ENCODE data around the gene TUT4. TPM values are rescaled to one million over a fixed set of nuclear protein-coding genes. Genes with fewer than 3 reads are reported as not detected.

The TUT4 gene
- total RNA-seq, 1 donor from 2014 or later = 62.5 TPM

- H3K4me1 Mint-ChIP-seq (ENCODE audit: low read depth) = peaks cover 4% of the 10 kb centered on the region
- H3K4me3 Mint-ChIP-seq = no peak overlapping the region
- no peak for DNase-seq (ENCODE audit: low spot score)
- intact Hi-C loops (cut with micrococcal nuclease) = loop anchor here (10.0 kb wide), 2 partner anchors 365 to 1845 kb away; partner anchors contain the start of genes ECHDC2, SCP2 and SSBP3
- H3K36me3 Mint-ChIP-seq (ENCODE audit: low read depth) = peaks cover 1% of the 10 kb centered on the region
- no peak overlapping the region for H3K27ac Mint-ChIP-seq
- H3K9me3 Mint-ChIP-seq = no peaks in the 10 kb centered on the region
- H3K27me3 Mint-ChIP-seq (ENCODE audit: insufficient read depth) = peaks cover 16% of the 10 kb centered on the region
Observed at GRCh38 chr1:52559875-52560274, 7.0 kb upstream of the TUT4 start.

DNA sequence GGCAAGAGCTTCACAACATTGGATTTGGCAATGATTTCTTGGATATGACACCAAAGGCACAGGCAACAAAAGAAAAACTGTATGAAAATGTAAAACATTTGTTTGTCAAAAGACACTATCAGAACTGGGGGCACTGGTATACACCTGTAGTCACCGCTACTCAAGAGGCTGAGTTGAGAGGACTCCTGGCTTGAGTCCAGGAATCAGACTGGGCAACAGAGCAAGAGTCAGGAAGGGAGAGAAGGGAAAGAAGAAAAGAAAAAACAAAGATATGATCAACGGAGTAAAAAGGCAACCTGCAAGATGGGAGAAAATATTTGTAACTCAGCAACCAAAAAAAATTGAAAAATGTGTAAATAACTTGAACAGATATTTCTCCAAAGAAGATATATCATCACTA, 6.0 kb upstream of the TUT4 start:
- Mint-ChIP-seq H3K36me3 (ENCODE audit: low read depth) (peaks cover 1% of the 10 kb centered on the region), H3K9me3 (no peaks in the 10 kb centered on the region), H3K4me1 (ENCODE audit: low read depth) (peaks cover 14% of the 10 kb centered on the region), H3K27me3 (ENCODE audit: insufficient read depth) (peaks cover 13% of the 10 kb centered on the region), H3K27ac (no peak overlapping the region), H3K4me3 (no peak overlapping the region)
- intact Hi-C loops (cut with micrococcal nuclease) = loop anchor here (10.0 kb wide), 2 partner anchors 366 to 1846 kb away; partner anchors contain the start of genes ECHDC2, SCP2 and SSBP3
- DNase-seq (ENCODE audit: low spot score) = no peak

DNA sequence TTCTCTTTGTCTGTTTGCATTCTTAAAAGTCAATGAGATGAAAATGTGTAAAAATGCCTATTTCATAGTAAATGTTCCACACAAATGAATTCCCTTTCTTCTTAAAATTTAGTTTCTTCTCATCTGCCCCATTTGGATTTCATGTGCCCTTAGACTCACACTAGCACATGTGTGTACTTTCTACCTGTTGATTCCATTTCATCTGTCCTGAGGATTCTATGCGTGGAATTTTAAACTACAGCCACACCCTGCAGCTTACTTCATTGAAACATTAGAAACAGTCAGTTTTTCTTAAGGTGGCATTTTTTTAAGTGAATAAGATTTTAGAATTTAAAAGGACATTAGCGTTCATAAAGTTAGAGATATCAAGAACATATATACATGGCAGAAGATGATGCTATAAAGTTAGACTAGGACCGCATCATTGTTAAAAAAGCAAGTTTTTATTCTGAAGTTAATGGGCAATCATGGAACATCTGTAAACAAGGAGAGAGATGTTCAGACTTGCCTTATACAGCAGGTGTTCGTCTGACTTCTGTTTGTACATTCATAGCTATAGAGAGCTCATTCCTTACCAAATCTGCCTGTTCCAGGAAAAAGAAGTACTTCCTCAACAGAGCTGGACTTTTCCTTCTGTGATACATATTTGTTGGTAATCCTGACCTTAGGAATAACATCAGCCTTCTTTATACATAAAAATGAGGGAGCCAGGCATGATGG, 3.9 kb upstream of the TUT4 start:
- Mint-ChIP-seq H3K27me3 (ENCODE audit: insufficient read depth) (peaks cover 8% of the 10 kb centered on the region), H3K4me1 (ENCODE audit: low read depth) (peaks cover 15% of the 10 kb centered on the region), H3K9me3 (no peaks in the 10 kb centered on the region), H3K27ac (no peak overlapping the region), H3K4me3 (no peak overlapping the region), H3K36me3 (ENCODE audit: low read depth) (peaks cover 1% of the 10 kb centered on the region)
- intact Hi-C loops (cut with micrococcal nuclease) = loop anchor here (10.0 kb wide), 2 partner anchors 368 to 1848 kb away; partner anchors contain the start of genes ECHDC2, SCP2 and SSBP3
- DNase-seq (ENCODE audit: low spot score) = no peak

GRCh38 chr1:52554756-52555155, 1.9 kb upstream of the TUT4 start:
- Mint-ChIP-seq H3K27ac (no peak overlapping the region), H3K36me3 (ENCODE audit: low read depth) (peaks cover 1% of the 10 kb centered on the region), H3K9me3 (no peaks in the 10 kb centered on the region), H3K4me3 (peak overlapping the region; percentile 49), H3K4me1 (ENCODE audit: low read depth) (peaks cover 23% of the 10 kb centered on the region), H3K27me3 (ENCODE audit: insufficient read depth) (peaks cover 8% of the 10 kb centered on the region)
- intact Hi-C loops (cut with micrococcal nuclease) = loop anchor here (5.0 to 10.0 kb wide), 4 partner anchors 42 to 1850 kb away; partner anchors contain the start of genes ECHDC2, SCP2 and SSBP3
- no peak for DNase-seq (ENCODE audit: low spot score)

DNA sequence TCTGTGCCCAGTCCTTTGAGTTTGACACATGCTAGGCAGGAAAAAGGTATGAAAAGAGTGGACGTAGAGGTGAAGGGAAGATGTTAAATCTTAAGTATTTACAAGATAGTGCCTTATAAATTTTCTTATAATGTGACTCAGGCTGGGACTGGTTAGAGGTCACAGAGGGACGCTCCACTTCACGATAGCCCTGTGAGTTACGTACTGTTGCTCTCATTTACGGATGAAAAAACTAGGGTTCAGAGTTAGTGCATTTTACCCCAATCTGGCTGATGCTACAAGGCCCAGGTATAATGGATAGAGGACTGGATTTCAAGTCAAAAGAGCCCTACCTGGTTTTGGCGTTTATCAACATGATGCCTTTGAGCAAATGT, 1.4 kb upstream of the TUT4 start:
- Mint-ChIP-seq H3K4me3 (peak overlapping the region; percentile 49), H3K4me1 (ENCODE audit: low read depth) (peaks cover 28% of the 10 kb centered on the region), H3K36me3 (ENCODE audit: low read depth) (peaks cover 3% of the 10 kb centered on the region), H3K9me3 (no peaks in the 10 kb centered on the region), H3K27ac (peak overlapping the region; percentile 56), H3K27me3 (ENCODE audit: insufficient read depth) (peaks cover 8% of the 10 kb centered on the region)
- DNase-seq (ENCODE audit: low spot score) = no peak
- intact Hi-C loops (cut with micrococcal nuclease) = loop anchor here (5.0 to 10.0 kb wide), 4 partner anchors 42 to 1851 kb away; partner anchors contain the start of genes ECHDC2, SCP2 and SSBP3

DNA sequence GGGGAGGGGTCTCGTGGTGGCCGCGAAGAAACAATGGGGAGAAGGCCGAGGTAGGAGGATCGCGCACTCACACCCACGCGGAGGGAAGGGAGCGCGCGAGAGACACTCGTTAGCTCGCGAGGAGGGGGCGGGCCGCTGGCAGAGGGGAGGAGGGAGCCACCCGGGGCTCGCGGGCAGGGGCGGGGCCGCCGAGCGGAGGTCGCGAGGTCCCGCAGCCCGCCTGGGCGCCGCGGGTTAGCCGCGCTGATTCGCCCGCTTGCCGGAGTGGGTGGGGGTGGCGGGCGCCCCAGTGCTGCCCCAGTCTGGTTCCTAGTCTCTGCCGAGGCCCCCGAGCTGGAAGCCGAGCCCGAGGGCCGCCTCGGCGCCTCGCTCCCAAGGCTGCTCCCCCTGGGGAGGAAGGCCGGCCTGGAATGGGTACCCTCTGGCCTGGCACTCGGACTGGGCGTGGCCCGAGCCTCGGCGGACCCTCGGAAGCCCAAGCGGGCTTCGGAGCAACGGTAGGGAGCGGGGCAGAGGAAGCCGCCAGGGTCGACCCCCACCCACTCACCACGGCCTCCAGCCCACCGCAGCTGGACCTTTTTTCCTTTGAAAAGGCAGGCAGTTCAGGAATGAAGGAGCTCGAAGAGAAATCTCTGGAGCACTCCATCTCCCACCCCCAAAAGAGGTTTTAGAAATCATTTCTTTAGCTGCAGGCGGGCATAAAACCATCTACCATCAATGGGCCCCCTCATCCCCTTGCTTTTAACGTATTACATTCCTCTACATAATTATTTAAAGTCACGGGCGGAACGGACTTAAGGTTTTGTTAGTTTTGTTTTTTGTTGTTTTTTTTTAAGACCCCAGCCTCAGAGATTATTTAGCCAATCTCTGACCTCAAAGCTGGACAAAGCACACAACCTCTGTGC, 722 bp upstream of the TUT4 start:
- Mint-ChIP-seq H3K9me3 (no peaks in the 10 kb centered on the region), H3K36me3 (ENCODE audit: low read depth) (peaks cover 5% of the 10 kb centered on the region), H3K4me3 (peak overlapping the region; percentile 49), H3K27me3 (ENCODE audit: insufficient read depth) (peaks cover 5% of the 10 kb centered on the region), H3K27ac (peak overlapping the region; percentile 86), H3K4me1 (ENCODE audit: low read depth) (peaks cover 35% of the 10 kb centered on the region)
- intact Hi-C loops (cut with micrococcal nuclease) = loop anchor here (1.0 to 10.0 kb wide), 10 partner anchors 41 to 1851 kb away; partner anchors contain the start of genes BTF3L4, CPT2, ECHDC2 and GPX7
- peak; percentile 84 for DNase-seq (ENCODE audit: low spot score)

DNA sequence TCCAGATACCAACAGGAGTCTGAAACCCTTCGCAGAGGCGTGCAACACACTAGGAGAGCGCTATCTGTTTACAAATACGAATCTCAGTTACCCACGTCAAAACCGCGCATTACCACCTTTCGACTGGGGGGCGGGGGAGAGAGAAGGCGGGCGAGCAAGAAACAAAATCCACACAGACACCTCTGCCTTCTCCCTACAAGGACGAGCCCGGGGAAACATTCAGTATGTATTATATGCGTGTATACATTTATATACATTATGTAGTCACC, 722 bp downstream of the TUT4 start:
- no peak overlapping the region for H3K27ac Mint-ChIP-seq
- H3K27me3 Mint-ChIP-seq (ENCODE audit: insufficient read depth) = peaks cover 3% of the 10 kb centered on the region
- H3K4me3 Mint-ChIP-seq = no peak overlapping the region
- H3K9me3 Mint-ChIP-seq = no peaks in the 10 kb centered on the region
- intact Hi-C loops (cut with micrococcal nuclease) = loop anchor here (1.0 to 10.0 kb wide), 14 partner anchors 29 to 1853 kb away; partner anchors contain the start of genes BTF3L4, CC2D1B, CPT2 and ECHDC2
- H3K4me1 Mint-ChIP-seq (ENCODE audit: low read depth) = peaks cover 40% of the 10 kb centered on the region
- peak; percentile 65 for DNase-seq (ENCODE audit: low spot score)
- H3K36me3 Mint-ChIP-seq (ENCODE audit: low read depth) = peaks cover 4% of the 10 kb centered on the region

DNA sequence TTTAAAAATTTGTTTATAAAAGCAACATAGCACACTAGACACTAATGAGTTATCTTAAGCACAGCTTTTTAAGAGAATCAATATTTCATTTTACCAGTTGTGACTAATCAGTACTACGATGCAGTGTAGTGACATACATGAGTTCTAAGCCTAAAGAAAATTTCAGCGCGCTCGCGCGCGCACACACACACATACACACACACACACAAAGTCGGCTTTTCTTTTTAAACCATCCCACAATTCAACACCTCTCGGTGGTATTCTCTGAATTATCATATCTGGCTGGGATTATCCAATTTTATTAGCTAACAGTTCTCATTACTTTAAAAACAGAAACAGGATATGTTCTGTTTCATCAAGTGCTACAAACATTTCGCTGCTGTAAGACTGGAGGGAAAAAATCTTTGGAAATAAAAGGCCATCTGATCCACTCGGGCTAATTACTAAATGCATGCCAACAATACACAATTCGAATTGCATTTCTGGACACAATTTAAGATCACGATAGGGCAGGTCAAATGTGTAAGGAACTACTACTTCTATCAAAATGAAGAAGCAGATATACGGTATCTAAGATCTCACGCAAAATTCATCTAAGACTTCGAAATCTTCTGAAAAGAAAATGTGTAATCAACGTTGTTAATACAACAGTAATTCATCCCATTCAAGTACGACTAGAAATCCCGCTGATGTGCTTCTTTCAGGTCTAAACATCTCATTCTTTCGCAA, 1.2 kb downstream of the TUT4 start:
- Mint-ChIP-seq H3K27me3 (ENCODE audit: insufficient read depth) (peaks cover 3% of the 10 kb centered on the region), H3K4me1 (ENCODE audit: low read depth) (peaks cover 41% of the 10 kb centered on the region), H3K4me3 (no peak overlapping the region), H3K36me3 (ENCODE audit: low read depth) (peaks cover 4% of the 10 kb centered on the region), H3K9me3 (no peaks in the 10 kb centered on the region), H3K27ac (no peak overlapping the region)
- peak; percentile 19 for DNase-seq (ENCODE audit: low spot score)
- intact Hi-C loops (cut with micrococcal nuclease) = loop anchor here (1.0 to 10.0 kb wide), 14 partner anchors 28 to 1853 kb away; partner anchors contain the start of genes BTF3L4, CC2D1B, CPT2 and ECHDC2

GRCh38 chr1:52550447-52550846, 2.4 kb downstream of the TUT4 start:
- no peak for DNase-seq (ENCODE audit: low spot score)
- no peak overlapping the region for H3K27ac Mint-ChIP-seq
- H3K4me3 Mint-ChIP-seq = peak overlapping the region; percentile 37
- peaks cover 5% of the 10 kb centered on the region for H3K9me3 Mint-ChIP-seq
- peaks cover 8% of the 10 kb centered on the region for H3K36me3 Mint-ChIP-seq (ENCODE audit: low read depth)
- peaks cover 41% of the 10 kb centered on the region for H3K4me1 Mint-ChIP-seq (ENCODE audit: low read depth)
- intact Hi-C loops (cut with micrococcal nuclease) = loop anchor here (5.0 to 10.0 kb wide), 4 partner anchors 38 to 1854 kb away; partner anchors contain the start of genes ECHDC2, SCP2 and SSBP3
- H3K27me3 Mint-ChIP-seq (ENCODE audit: insufficient read depth) = peaks cover 3% of the 10 kb centered on the region

- Mint-ChIP-seq H3K36me3 (ENCODE audit: low read depth) (peaks cover 10% of the 10 kb centered on the region), H3K4me1 (ENCODE audit: low read depth) (peaks cover 30% of the 10 kb centered on the region), H3K27me3 (ENCODE audit: insufficient read depth) (no peaks in the 10 kb centered on the region), H3K4me3 (no peak overlapping the region), H3K9me3 (peaks cover 7% of the 10 kb centered on the region), H3K27ac (no peak overlapping the region)
- no peak for DNase-seq (ENCODE audit: low spot score)
- intact Hi-C loops (cut with micrococcal nuclease) = no loop called here
Observed at GRCh38 chr1:52549267-52549666, 3.6 kb downstream of the TUT4 start.

DNA sequence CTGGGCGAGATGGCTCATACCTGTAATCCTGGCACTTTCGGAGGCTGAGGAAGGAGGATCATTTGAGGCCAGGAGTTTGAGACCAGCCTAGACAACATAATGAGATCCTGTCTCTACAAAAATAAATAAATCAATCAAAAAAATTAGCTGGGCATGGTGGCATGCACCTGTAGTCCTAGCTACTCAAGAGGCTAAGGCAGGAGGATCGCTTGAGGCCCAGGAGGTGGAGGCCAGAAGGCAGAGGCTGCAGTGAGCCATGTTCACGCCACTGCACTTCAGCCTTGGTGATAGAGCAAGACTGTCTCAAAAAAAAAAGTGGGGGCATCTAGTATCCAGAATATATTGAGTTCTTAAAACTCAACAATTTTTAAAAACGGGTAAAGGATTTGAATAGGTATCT, 6.0 kb downstream of the TUT4 start:
- Mint-ChIP-seq H3K9me3 (peaks cover 26% of the 10 kb centered on the region), H3K27me3 (ENCODE audit: insufficient read depth) (no peaks in the 10 kb centered on the region)
- intact Hi-C loops (cut with micrococcal nuclease) = no loop called here

More for the DNA sequence above, 6.0 kb downstream of the TUT4 start:
- Mint-ChIP-seq H3K36me3 (ENCODE audit: low read depth) (peaks cover 21% of the 10 kb centered on the region), H3K27ac (no peak overlapping the region), H3K4me1 (ENCODE audit: low read depth) (peaks cover 26% of the 10 kb centered on the region), H3K4me3 (no peak overlapping the region)
- DNase-seq (ENCODE audit: low spot score) = no peak
